Posterior vena cava (tissue), 2 donors: ENCODE results near the gene FAM120A. TPM values are rescaled to one million over a fixed set of nuclear protein-coding genes. Genes with fewer than 3 reads are reported as not detected.
A peak's percentile ranks its signal among the peaks of the same experiment; 100 is the strongest.

Experiments used
- DNase-seq: peaks from one replicate; pipeline ENCODE4 v3.0.0-alpha.2; 2020; ENCODE audit warnings: low spot score
- intact Hi-C, 2 donors: fragments of 100-400 bp; cut with DNase I; formaldehyde crosslinking; loops; one replicate each; pipeline versions ENCODE4 v1.14.1 to v1.14.2; 2022 to 2023
- total RNA-seq, 2 donors: library from RNA; stranded (reverse); fragmentation: NEBNext Ultra II Directional; extraction: Animal tissue kit (Norgen Biotek cat#: 25700); gene quantifications; one replicate each; pipeline ENCODE4 v1.2.1, GENCODE V29; 2021
- donor health status: DM: yes; HTN: yes; CAD: no.
- donor health status: DM: yes; HTN: yes; CAD: no.

Gene FAM120A
- total RNA-seq, 2 donors from 2014 or later: 94.8 TPM

- intact Hi-C loops: no loop called here
- DNase-seq: no peak
Observed at GRCh38 chr9:93531374-93531773, 79.9 kb downstream of the FAM120A start.

DNA sequence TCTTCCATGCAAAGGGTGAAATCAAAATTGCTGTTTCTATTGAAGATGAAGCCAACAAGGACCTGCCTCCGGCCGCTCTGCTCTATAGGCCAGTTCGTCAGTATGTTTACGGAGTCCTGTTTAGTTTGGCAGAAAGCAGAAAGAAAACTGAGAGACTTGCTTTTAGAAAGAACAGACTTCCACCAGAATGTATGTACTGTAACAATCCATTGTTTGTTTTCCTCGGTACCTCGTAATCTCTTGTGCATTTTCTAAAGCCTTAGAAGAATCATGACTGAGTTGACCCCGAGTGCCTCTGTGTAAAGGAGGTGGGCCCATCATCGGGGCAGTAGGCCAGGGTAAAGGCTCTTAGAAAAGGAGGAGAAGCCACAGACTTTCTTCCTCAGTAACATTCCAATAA is 80.7 kb downstream of the FAM120A start:
- intact Hi-C loops: no loop called here
- no peak for DNase-seq

GRCh38 chr9:93533863-93534262 is 82.4 kb downstream of the FAM120A start:
- DNase-seq: no peak
- intact Hi-C loops: no loop called here

GRCh38 chr9:93536167-93536566 is 84.7 kb downstream of the FAM120A start:
- DNase-seq: no peak
- intact Hi-C loops: no loop called here

DNA sequence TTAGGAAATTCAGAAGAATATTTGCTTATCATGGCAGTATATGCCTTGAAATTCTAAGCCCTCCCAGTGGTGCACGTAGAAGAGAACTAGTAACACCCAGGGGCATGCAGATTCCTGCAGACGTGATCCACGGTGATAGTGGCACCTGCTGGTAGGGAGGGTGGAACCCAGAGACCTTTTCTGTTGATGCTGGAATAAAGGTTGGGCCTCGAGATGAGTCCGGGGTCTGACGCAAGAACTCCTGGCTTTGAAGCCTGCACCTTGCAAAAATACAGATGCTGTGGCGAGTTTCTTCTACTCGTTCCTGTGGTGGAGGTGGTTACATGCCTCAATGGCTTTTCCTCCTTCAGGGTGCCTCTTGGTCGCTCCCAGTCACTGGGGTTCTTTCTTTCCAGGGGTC is 85.4 kb downstream of the FAM120A start:
- intact Hi-C loops: no loop called here
- no peak for DNase-seq

DNA sequence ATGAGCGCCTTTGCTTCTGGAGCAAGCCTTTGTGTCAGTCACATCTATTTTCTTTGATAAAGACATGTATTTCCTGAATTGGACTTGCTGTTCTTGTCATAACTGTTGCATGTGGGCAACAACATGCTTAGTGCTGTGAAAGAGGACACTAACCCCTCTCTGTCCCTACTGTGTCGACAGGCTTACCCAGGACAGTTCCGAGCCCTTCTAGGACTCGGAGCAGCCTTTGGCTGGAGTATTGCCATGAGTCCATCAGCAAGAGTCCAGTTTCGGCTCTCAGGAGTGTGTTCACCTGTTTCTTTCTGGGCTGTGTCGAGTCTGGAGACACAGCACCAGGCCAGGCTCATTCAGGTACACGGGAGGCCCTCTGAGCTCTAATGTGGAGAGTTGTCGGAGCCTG is 88.8 kb downstream of the FAM120A start:
- DNase-seq: no peak
- intact Hi-C loops: no loop called here

DNA sequence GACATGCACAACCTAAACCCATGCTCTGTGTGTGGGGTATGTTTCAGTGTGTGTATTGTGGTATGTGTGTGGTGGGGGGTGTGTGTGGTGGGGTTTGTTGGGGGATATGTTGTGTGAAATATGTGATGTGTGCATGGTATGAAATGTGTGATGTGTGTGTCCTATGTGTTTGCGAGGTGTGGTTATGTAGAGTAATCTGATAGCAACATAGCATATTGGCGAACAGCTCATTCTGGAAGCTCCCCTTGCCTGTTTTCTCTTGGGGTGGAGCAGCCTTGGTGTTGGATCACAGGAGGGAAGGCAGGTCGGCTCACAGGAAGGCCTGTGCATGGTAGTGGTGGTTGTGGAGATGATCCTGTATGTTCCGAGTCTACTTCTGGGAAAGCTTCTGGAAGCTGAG is 89.5 kb downstream of the FAM120A start:
- no peak for DNase-seq
- intact Hi-C loops: no loop called here

- DNase-seq: no peak
- intact Hi-C loops: no loop called here
Observed at GRCh38 chr9:93541581-93542349, 90.3 kb downstream of the FAM120A start.

DNA sequence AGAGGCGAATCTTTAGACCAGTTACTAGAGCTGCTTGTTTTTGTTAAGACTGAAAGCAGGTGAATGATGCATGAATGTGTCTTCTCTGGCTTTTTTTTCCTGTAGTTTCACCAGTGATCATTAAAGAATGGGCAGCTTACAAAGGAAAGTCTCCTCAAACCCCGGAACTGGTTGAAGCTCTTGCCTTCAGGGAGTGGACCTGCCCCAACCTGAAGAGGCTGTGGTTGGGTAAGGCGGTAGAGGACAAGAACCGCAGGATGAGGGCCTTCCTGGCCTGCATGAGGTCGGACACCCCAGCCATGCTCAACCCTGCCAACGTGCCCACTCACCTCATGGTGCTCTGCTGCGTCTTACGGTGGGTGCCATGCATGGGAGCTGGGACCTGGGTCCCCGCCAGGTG is 91.6 kb downstream of the FAM120A start:
- no peak for DNase-seq
- intact Hi-C loops: no loop called here

DNA sequence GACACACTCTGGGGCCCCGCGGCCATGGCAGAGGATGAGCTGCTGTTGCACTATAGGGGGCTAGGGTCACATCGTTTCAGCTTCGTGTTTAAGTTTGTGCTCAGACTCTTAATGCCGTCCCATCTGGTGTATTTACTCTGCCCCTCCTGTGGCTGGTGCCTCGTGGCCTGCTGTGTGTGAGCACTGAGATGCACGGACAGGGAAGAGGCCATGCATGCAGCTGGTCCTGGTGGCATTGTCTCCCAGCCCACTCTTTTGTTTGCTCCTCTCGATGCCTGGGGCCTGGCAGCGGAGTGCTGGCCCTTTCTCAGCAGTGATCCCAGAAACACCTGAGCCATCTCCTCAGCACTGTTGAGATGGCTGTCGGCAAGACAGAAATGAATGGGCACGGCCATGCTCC is 94.9 kb downstream of the FAM120A start:
- intact Hi-C loops: loop anchor here in 1 of 2 donors (5.0 kb wide), 1 partner anchor 99 kb away; no protein-coding TSS in a partner anchor

DNA sequence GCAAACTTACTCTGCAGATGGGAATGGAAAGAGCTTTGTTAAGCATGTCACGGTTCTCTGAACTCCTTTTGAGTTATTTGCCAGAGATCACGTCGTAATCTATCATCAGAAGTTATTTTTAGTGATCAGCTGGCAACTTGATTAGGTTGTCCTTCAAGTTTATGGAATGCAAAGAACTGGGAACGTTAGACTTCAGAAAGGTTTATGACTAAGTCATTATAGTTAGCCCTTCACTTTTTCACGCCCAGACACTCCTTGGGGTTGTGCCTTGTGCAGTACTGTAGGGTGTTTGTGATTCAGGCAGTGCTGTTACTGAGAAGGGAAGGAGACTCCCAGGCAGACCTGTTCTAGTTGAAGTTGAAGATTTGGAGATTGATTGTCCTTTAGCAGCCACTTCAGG is 98.1 kb downstream of the FAM120A start:
- intact Hi-C loops: loop anchor here in 1 of 2 donors (5.0 kb wide), 1 partner anchor 102 kb away; no protein-coding TSS in a partner anchor
- no peak for DNase-seq

More for the DNA sequence above, 94.9 kb downstream of the FAM120A start:
- DNase-seq: no peak

DNA sequence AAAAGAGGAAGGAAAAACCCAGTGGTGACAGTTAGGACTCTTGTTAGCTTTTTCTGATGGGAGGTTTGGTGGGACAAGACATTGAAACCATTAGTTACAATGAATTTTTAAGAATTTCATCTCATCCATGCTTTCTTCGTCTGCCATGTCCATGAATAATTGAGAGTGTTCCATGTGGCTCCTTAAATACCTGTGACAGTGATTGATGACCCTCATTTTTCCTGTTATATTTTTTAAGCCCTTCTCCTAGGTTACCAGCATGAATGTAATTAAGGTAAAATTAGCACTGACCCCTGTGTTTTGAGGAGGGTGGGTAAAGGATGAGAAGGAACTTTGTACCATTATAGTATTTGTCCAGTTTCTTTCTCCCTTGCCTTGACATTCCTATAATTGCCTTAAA is 101.4 kb downstream of the FAM120A start:
- intact Hi-C loops: no loop called here
- no peak for DNase-seq

DNA sequence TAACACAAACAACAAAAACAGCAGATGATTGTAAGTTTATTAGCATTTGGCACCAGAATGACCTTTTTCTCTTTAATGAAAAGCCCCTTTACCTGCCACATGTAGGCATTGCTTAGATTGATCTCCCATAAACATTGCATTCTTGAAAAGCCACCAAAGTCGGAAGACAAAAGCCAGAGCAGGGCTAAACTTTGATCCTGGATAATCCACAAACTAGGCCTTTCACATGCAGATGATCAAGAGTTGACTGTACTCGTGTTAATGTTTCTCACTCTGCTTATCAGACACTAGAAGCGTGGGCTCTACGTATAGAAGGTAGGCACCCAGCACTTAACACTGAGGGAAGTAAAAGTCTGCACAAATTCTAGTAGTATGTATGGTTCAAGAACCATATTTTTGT is 103.9 kb downstream of the FAM120A start:
- DNase-seq: no peak
- intact Hi-C loops: no loop called here

DNA sequence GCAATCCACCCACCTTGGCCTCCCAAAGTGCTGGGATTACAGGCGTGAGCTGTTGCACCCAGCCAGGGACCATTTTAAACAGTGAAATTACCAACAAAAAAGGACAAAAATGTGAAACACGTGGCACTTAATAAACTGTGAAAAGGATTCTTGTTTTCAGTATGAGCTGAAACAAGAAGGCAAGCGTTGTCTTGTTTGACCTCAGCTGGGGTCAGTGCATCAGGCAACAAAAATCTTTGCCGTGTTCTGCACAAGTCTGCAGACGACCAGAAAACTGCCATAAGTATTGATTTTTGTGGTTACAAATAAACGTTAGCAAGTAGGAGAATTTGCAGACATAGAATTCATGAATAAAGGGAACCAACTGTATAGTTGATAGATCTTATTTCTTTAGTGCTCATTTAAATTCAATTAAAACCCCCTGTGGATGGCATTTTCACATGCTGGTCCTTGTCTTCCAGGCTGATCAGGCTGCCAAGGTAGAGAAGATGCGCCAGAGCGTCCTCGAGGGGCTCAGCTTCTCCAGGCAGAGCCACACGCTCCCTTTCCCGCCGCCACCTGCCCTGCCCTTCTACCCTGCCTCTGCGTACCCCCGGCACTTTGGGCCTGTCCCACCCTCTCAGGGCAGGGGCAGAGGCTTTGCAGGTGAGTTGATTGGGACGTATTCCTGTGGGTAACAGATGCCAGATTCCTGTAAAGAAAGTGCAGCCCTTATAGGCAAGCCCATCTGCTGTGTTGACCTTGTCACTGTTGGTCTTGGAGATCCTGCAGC is 106.1 kb downstream of the FAM120A start:
- intact Hi-C loops: no loop called here
- no peak for DNase-seq

DNA sequence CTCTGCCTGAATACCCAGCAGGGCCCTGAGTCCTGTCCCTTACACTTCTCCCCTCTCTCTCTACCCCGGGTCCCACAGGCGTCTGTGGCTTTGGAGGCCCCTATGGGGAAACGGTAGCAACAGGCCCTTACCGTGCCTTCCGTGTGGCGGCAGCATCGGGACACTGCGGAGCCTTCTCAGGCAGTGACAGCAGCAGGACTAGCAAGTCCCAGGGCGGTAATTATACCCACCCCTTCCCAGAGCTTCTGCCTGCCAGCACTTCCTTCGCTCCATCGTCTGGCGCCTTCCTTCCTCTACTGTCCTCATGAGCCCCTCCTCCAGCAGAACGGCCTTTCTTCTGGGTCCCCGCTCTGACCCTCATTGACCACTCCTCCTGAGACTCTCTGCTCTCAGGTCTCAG is 107.0 kb downstream of the FAM120A start:
- intact Hi-C loops: no loop called here
- DNase-seq: no peak

DNA sequence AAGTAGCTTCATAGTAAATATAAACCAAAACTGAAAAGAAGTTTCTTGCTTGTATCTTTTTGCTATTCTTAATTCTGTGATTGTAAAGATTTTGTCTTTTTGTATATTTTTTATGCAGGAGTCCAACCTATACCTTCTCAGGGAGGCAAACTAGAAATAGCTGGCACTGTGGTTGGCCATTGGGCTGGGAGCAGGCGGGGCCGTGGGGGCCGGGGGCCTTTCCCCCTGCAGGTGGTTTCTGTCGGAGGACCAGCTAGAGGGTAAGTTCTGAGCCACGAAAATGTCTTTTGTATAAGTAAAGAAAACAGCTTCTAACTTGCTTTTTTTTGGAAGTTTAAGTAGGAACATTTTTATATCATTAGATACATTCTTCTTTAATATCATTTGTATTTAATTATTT is 109.5 kb downstream of the FAM120A start:
- intact Hi-C loops: no loop called here
- no peak for DNase-seq

DNA sequence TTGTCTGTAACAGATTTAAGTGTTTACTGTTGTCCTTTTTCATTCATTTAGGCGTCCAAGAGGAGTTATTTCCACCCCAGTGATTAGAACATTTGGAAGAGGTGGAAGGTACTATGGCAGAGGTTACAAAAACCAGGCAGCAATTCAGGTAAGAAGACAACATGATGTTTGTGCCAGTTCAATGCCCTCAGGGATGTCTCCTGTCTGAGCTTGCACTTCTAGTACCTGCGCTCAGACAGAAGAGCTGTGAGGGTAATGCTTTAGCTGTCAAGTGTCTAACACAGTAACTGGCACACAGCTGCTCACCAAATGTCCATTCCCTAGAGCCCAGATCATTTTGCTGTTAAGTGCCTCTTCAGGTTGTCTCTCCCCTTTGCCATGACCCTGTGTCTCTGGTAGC is 110.7 kb downstream of the FAM120A start:
- intact Hi-C loops: no loop called here
- DNase-seq: no peak

GRCh38 chr9:93565089-93565488 is 113.6 kb downstream of the FAM120A start:
- DNase-seq: no peak
- intact Hi-C loops: loop anchor here in 1 of 2 donors (5.0 kb wide), 1 partner anchor 113 kb away; the partner anchor contains the start of genes FAM120A and FAM120AOS

DNA sequence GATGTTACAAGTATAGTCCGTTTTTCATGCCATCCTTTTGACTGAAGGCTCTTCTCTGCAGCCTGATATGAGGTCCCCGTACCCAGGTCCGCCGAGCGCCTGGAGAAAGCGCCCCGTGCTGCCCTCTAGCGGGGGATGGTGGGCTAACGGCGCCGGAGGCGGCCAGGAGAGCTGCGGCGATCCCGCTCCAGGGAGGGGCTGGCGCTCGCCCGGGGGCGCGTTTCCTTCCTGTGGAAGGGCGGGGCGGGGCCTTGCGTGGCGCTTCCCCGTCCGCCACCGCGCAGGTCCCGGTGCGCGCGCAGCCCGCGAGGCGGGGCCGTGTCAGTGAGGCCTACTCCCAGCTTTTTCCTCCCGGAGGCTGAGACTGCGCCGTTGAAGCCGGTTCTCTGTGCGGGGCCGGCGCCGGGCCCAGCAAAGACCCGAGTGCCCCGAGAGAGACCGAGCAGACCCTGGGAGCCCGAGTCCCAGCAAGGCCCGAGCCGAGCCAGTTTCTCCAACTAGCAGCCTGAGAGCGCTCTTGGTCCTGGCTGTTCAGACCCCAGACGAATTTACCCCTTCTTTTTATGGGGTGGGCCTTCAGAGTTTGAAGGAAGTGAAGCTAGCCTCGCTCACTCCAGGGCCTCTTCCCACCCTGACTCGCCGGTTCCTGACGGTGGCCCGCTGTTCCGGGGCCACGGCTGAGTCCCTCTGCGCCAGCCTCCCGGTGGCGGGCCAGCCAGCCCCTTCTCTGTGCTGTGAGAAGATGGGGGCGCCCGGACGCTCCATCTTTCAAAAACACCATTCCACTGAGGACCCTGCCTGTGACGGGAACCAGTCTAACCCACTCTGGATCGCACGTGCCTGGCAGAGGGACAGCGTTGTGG is 115.2 kb downstream of the FAM120A start:
- intact Hi-C loops: loop anchor here in 1 of 2 donors (5.0 kb wide), 1 partner anchor 114 kb away; the partner anchor contains the start of genes FAM120A and FAM120AOS

More for the DNA sequence above, 115.2 kb downstream of the FAM120A start:
- DNase-seq: peak; percentile 100
